ENCODE results near the gene ZC3H8. TPM values are rescaled to one million over a fixed set of nuclear protein-coding genes. Genes with fewer than 3 reads are reported as not detected.
"Not testable (repeated sequence)": the region's sequence is repeated elsewhere in the genome, so short reads cannot be mapped to it uniquely, and the experiment has no call there.

Gene ZC3H8
- total RNA-seq, 2 donors from 2014 or later: 5.2 to 7.2 TPM

GRCh38 chr2:112295407-112296078 is 40.7 kb upstream of the ZC3H8 start:
- Histone ChIP-seq H3K9me3 (no peaks in the 10 kb centered on the region), H3K27me3 (no peaks in the 10 kb centered on the region), H3K4me3 (no peak overlapping the region), H3K36me3 (no peaks in the 10 kb centered on the region), H3K4me1 (peaks cover 0 to 3% of the 10 kb centered on the region in 2 donors), H3K27ac (no peak overlapping the region)
- no peak for TF ChIP-seq CTCF (IDR thresholded peaks at IDR 0.05)
- DNase-seq (ENCODE audit: low spot score): no peak

GRCh38 chr2:112293636-112294401 is 39.0 kb upstream of the ZC3H8 start:
- no peak for TF ChIP-seq CTCF (IDR thresholded peaks at IDR 0.05)

GRCh38 chr2:112290648-112291047 is 35.8 kb upstream of the ZC3H8 start:
- no peak for TF ChIP-seq CTCF (IDR thresholded peaks at IDR 0.05)
- Histone ChIP-seq H3K9me3 (no peaks in the 10 kb centered on the region), H3K4me3 (no peak overlapping the region), H3K36me3 (no peaks in the 10 kb centered on the region), H3K4me1 (no peaks in the 10 kb centered on the region), H3K27ac (no peak overlapping the region), H3K27me3 (no peaks in the 10 kb centered on the region)
- DNase-seq (ENCODE audit: low spot score): no peak

More at GRCh38 chr2:112293636-112294401, 39.0 kb upstream of the ZC3H8 start:
- H3K9me3 ChIP-seq: no peaks in the 10 kb centered on the region
- H3K36me3 ChIP-seq: no peaks in the 10 kb centered on the region
- DNase-seq (ENCODE audit: low spot score): no peak
- no peaks in the 10 kb centered on the region for H3K27me3 ChIP-seq
- no peaks in the 10 kb centered on the region for H3K4me1 ChIP-seq
- H3K4me3 ChIP-seq: no peak overlapping the region
- H3K27ac ChIP-seq: no peak overlapping the region

- no peak overlapping the region for H3K27ac ChIP-seq
- no peak for TF ChIP-seq CTCF (IDR thresholded peaks at IDR 0.05)
- H3K9me3 ChIP-seq: no peaks in the 10 kb centered on the region
- no peak overlapping the region for H3K4me3 ChIP-seq
- no peak for DNase-seq (ENCODE audit: low spot score)
- H3K4me1 ChIP-seq: no peaks in the 10 kb centered on the region
- H3K27me3 ChIP-seq: no peaks in the 10 kb centered on the region
- no peaks in the 10 kb centered on the region for H3K36me3 ChIP-seq
These were observed 35.2 kb upstream of the ZC3H8 start for GRCh38 chr2:112290088-112290487.

GRCh38 chr2:112283535-112283934 is 28.7 kb upstream of the ZC3H8 start:
- H3K27me3 ChIP-seq; H3K4me1 ChIP-seq; DNase-seq (ENCODE audit: low spot score); H3K4me3 ChIP-seq; H3K36me3 ChIP-seq; H3K9me3 ChIP-seq; H3K27ac ChIP-seq: not testable (repeated sequence)

GRCh38 chr2:112282066-112282465 is 27.2 kb upstream of the ZC3H8 start:
- not testable (repeated sequence) for H3K36me3 ChIP-seq; H3K27me3 ChIP-seq; H3K4me3 ChIP-seq; H3K27ac ChIP-seq; H3K9me3 ChIP-seq; H3K4me1 ChIP-seq; DNase-seq (ENCODE audit: low spot score)
